H1 (cell line): Measurements from ENCODE around the gene FAM98A. TPM values are rescaled to one million over a fixed set of nuclear protein-coding genes. Genes with fewer than 3 reads are reported as not detected.
A peak's percentile ranks its signal among the peaks of the same experiment; 100 is the strongest.

Source experiments
- CTCF ChIA-PET: fragments of 300-600 bp; sonication (Branson Sonifier 250); formaldehyde crosslinking; loops from one replicate; lab custom pipeline; 2021; ENCODE audit not compliant: partially characterized antibody; lab: Charles Lee
- POLR2A ChIA-PET: fragments of 300-600 bp; sonication (Branson Sonifier 250); formaldehyde crosslinking; loops from one replicate; lab custom pipeline; 2021; ENCODE audit warnings: inconsistent platforms; ENCODE audit not compliant: partially characterized antibody; lab: Charles Lee
- DNase-seq, 2 experiments: peaks; one replicate each; pipeline versions ENCODE4 v3.0.0 to v3.0.0-alpha.2; 2010 to 2022; ENCODE audit warnings: low spot score in 2 of 2, low read depth in 1 of 2, mixed read lengths in 1 of 2
- FAIRE-seq: peaks from 2 replicates; lab custom pipeline; 2011; peaks lifted over from hg19 to GRCh38; lab: Jason Lieb, UNC
- H2AFZ ChIP-seq: 2 replicates; pipeline ENCODE4 v1.8.1; 2012; ENCODE audit warnings: low read length, inconsistent platforms
- H2AK5ac ChIP-seq: 2 replicates; pipeline ENCODE4 v1.6.1; 2013; ENCODE audit warnings: low read depth, low read length
- H2BK120ac ChIP-seq: replicated peaks from 2 replicates; pipeline ENCODE3; 2013; ENCODE audit warnings: low read depth, low read length, inconsistent platforms
- H2BK12ac ChIP-seq: 2 replicates; pipeline ENCODE4 v1.6.1; 2013; ENCODE audit warnings: low read depth, low read length
- H2BK15ac ChIP-seq: 2 replicates; pipeline ENCODE4 v1.6.1; 2013; ENCODE audit warnings: low read length
- H2BK20ac ChIP-seq: 2 replicates; pipeline ENCODE4 v1.6.1; 2013; ENCODE audit warnings: low read length
- H2BK5ac ChIP-seq: 2 replicates; pipeline ENCODE4 v1.6.1; 2013; ENCODE audit warnings: low read depth, low read length
- H3K14ac ChIP-seq: 2 replicates; pipeline ENCODE4 v1.6.1; 2013; ENCODE audit warnings: inconsistent platforms; ENCODE audit not compliant: insufficient read length
- H3K18ac ChIP-seq: 2 replicates; pipeline ENCODE4 v1.6.1; 2013; ENCODE audit warnings: low read length; ENCODE audit errors: extremely low read depth
- H3K23ac ChIP-seq: 2 replicates; pipeline ENCODE4 v1.6.1; 2013; ENCODE audit warnings: inconsistent platforms; ENCODE audit not compliant: insufficient read length
- H3K23me2 ChIP-seq: 2 replicates; pipeline ENCODE4 v1.6.1; 2013; ENCODE audit warnings: low read depth, low read length
- H3K27ac ChIP-seq: 2 replicates; pipeline ENCODE4 v1.6.1; 2011; ENCODE audit warnings: low read depth, low read length, inconsistent platforms
- H3K27me3 ChIP-seq, 4 experiments: replicated peaks in 1 of 4; 1 replicate in 1 of 4; 2 replicates in 3 of 4; pipeline versions ENCODE4 v1.6.1 to v1.8.1; 2011 to 2013; ENCODE audit warnings: low read length in 3 of 4, mild to moderate bottlenecking in 3 of 4, inconsistent platforms in 2 of 4, mixed read lengths in 2 of 4, moderate library complexity in 1 of 4; ENCODE audit not compliant: control insufficient read depth in 3 of 4, insufficient read depth in 3 of 4; ENCODE audit errors: extremely low read depth in 1 of 4
- H3K36me3 ChIP-seq, 4 experiments: 2 replicates each; pipeline versions ENCODE4 v1.6.1 to v1.8.1; 2011 to 2013; ENCODE audit warnings: mild to moderate bottlenecking in 4 of 4, low read length in 3 of 4, moderate library complexity in 2 of 4, control low read depth in 1 of 4, inconsistent platforms in 1 of 4; ENCODE audit not compliant: insufficient read depth in 4 of 4, control insufficient read depth in 2 of 4
- H3K4ac ChIP-seq: replicated peaks from 2 replicates; pipeline ENCODE3; 2013; ENCODE audit warnings: low read length, low read depth, mixed read lengths, inconsistent platforms; ENCODE audit not compliant: insufficient read length
- H3K4me1 ChIP-seq, 4 experiments: replicated peaks in 1 of 4; 1 replicate in 1 of 4; 2 replicates in 3 of 4; pipeline versions ENCODE4 v1.6.1 to v1.8.1; 2011 to 2013; ENCODE audit warnings: low read length in 3 of 4, inconsistent platforms in 2 of 4, mixed read lengths in 1 of 4; ENCODE audit not compliant: insufficient read depth in 4 of 4, control insufficient read depth in 3 of 4
- H3K4me2 ChIP-seq, 2 experiments: 2 replicates each; pipeline versions ENCODE4 v1.6.1 to v1.8.1; 2011 to 2013; ENCODE audit warnings: low read depth in 2 of 2, low read length in 2 of 2, control low read depth in 1 of 2, inconsistent platforms in 1 of 2, mild to moderate bottlenecking in 1 of 2; ENCODE audit not compliant: insufficient read depth in 1 of 2
- H3K4me3 ChIP-seq, 4 experiments: fragments of 200-600, 300-600 bp in 1 of 4; sonication (generic), shearing (Covaris generic), sonication (Bioruptor Twin) in 1 of 4; 2 replicates each; pipeline versions ENCODE4 v1.5.1 to v1.8.1; 2011 to 2016; ENCODE audit warnings: low read length in 4 of 4, low read depth in 3 of 4, control low read depth in 2 of 4, inconsistent platforms in 2 of 4, mild to moderate bottlenecking in 2 of 4, mixed read lengths in 1 of 4, moderate library complexity in 1 of 4; ENCODE audit not compliant: insufficient read depth in 2 of 4; ENCODE audit errors: extremely low read depth in 1 of 4
- H3K56ac ChIP-seq: replicated peaks from 2 replicates; pipeline ENCODE3; 2013; ENCODE audit warnings: low read depth, mild to moderate bottlenecking, mixed read lengths, low read length, inconsistent platforms; ENCODE audit not compliant: insufficient read length
- H3K79me1 ChIP-seq: 2 replicates; pipeline ENCODE4 v1.6.1; 2013; ENCODE audit warnings: low read depth, low read length, control low read depth
- H3K79me2 ChIP-seq, 2 experiments: 2 replicates each; pipeline versions ENCODE4 v1.6.1 to v1.8.1; 2012 to 2013; ENCODE audit warnings: low read length in 2 of 2, mild to moderate bottlenecking in 2 of 2, inconsistent platforms in 1 of 2; ENCODE audit not compliant: insufficient read depth in 2 of 2, control insufficient read depth in 1 of 2
- H3K9ac ChIP-seq, 4 experiments: replicated peaks in 1 of 4; 1 replicate in 1 of 4; 2 replicates in 3 of 4; pipeline versions ENCODE4 v1.6.1 to v1.8.1; 2011 to 2013; ENCODE audit warnings: low read depth in 3 of 4, low read length in 3 of 4, control low read depth in 2 of 4, mild to moderate bottlenecking in 2 of 4, moderate library complexity in 2 of 4, inconsistent platforms in 1 of 4; ENCODE audit errors: extremely low read depth in 1 of 4
- H3K9me3 ChIP-seq, 2 experiments: 2 replicates each; pipeline versions ENCODE4 v1.6.1 to v1.8.1; 2012 to 2013; ENCODE audit warnings: mild to moderate bottlenecking in 2 of 2, moderate library complexity in 2 of 2, control low read depth in 1 of 2, inconsistent platforms in 1 of 2, low read depth in 1 of 2, low read length in 1 of 2, mixed read lengths in 1 of 2; ENCODE audit not compliant: insufficient read depth in 2 of 2
- H4K20me1 ChIP-seq, 2 experiments: replicated peaks in 1 of 2; 2 replicates each; pipeline versions ENCODE3 to v1.8.1; 2011 to 2013; ENCODE audit warnings: inconsistent platforms in 2 of 2, low read length in 2 of 2, mild to moderate bottlenecking in 1 of 2; ENCODE audit not compliant: insufficient read depth in 2 of 2, control insufficient read depth in 1 of 2
- H4K5ac ChIP-seq: 2 replicates; pipeline ENCODE4 v1.6.1; 2013; ENCODE audit warnings: low read length, low read depth, mixed read lengths, inconsistent platforms; ENCODE audit not compliant: insufficient read length
- H4K8ac ChIP-seq: 2 replicates; pipeline ENCODE4 v1.8.0; 2013; ENCODE audit warnings: mild to moderate bottlenecking, moderate library complexity, low read length, inconsistent platforms; ENCODE audit not compliant: insufficient read depth; ENCODE audit errors: extremely low read depth
- H4K91ac ChIP-seq: replicated peaks from 2 replicates; pipeline ENCODE3; 2013; ENCODE audit warnings: low read length, mixed read lengths, inconsistent platforms; ENCODE audit not compliant: insufficient read length
- EP300 ChIP-seq, 2 experiments: IDR thresholded peaks; 1 replicate in 1 of 2; 2 replicates in 1 of 2; pipeline ENCODE4 v1.6.1; 2011 to 2012; ENCODE audit warnings: low read depth in 2 of 2, low read length in 2 of 2, mild to moderate bottlenecking in 2 of 2, borderline replicate concordance in 1 of 2, inconsistent platforms in 1 of 2, moderate library complexity in 1 of 2
- KDM1A ChIP-seq: fragments of 200-600, 300-600 bp; sonication (generic); IDR thresholded peaks from 2 replicates; pipeline ENCODE4 v1.7.1; 2016; ENCODE audit warnings: mild to moderate bottlenecking, low read length, borderline replicate concordance
- WGBS, 2 experiments: shearing (Covaris generic) in 1 of 2; methylation state at CpG; one replicate each; pipeline versions ENCODE4 v1.1.6 to v1.1.7; 2013 to 2015; ENCODE audit warnings: low lambda C conversion rate in 2 of 2, mixed read lengths in 2 of 2, inconsistent platforms in 1 of 2, low coverage in 1 of 2, missing lambda C conversion rate in 1 of 2; ENCODE audit not compliant: insufficient replicate concordance in 2 of 2, insufficient coverage in 1 of 2, insufficient read length in 1 of 2; ENCODE audit errors: extremely low coverage in 1 of 2, missing lambda C conversion rate in 1 of 2; 5-methylcytosine and 5-hydroxymethylcytosine counted together
- polyA plus RNA-seq, 7 experiments: library from polyadenylated mRNA; depleted of rRNA in 3 of 7; stranded (reverse) in 5 of 7; unstranded in 2 of 7; fragments of >200 nt in 5 of 7; fragments of 200-250 nt in 2 of 7; gene quantifications; 1 replicate in 5 of 7; 2 replicates in 1 of 7; 4 replicates in 1 of 7; pipeline versions ENCODE4 v1.2.1 to v1.2.3, GENCODE V29; 2011 to 2013; ENCODE audit warnings: missing spikeins in 2 of 7, mixed read lengths in 2 of 7
- total RNA-seq: library from RNA; stranded (reverse); fragmentation: NEBNext Ultra II Directional; extraction: Animal tissue kit (Norgen Biotek cat#: 25700); gene quantifications from 2 replicates; pipeline ENCODE4 v1.2.1, GENCODE V29; 2021

Gene FAM98A
- total and polyA plus RNA-seq, 2 of the 8 experiments (the other 6 are each of a cell fraction or from before 2014, with no cell fraction given) = 53.2 to 103 TPM

DNA sequence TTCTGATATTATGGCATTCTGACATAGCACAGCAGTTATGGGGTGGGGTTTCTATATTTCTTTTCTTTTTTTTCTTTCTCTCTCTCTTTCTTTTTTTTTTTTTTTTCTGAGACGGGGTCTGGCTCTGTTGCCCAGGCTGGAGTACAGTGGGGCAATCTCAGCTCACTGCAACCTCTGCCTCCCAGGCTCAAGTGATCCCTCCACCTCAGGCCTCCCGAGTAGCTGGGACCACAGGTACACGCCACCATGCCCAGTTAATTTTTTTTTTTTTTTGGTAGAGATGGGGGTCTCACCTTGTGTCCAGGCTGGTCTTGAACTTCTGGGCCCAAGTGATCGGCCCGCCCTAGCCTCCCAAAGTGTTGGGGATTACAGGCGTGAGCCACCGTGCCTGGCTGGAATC, 7.5 kb upstream of the FAM98A start:
- H3K79me2 ChIP-seq = peaks cover 0 to 30% of the 10 kb centered on the region in 2 experiments; a peak in 2 of 4 replicates
- CTCF ChIA-PET = interaction anchor here (0.7 to 1.4 kb wide), 2 partner anchors 22 to 28 kb away, joined by 3 read pairs; no protein-coding TSS in a partner anchor
- peaks cover 2 to 23% (median 19%) of the 10 kb centered on the region in 4 experiments for H3K4me1 ChIP-seq
- TF ChIP-seq EP300 (IDR thresholded peaks at IDR 0.05; ENCODE audit: borderline replicate concordance in 1 of 2, low read depth in 2 of 2, low read length in 2 of 2) (no peak), KDM1A (peak; percentile 39; the same call in 1 of the 2 replicates)
- no peak overlapping the region for H3K4me3 ChIP-seq
- no peak overlapping the region for H3K23ac ChIP-seq
- no peaks in the 10 kb centered on the region for H3K23me2 ChIP-seq
- no peak overlapping the region for H2AK5ac ChIP-seq
- 90% methylated on average over 5 of the region's 7 CpGs; no CpG with 5 or more reads in 1 of the 2 experiments for WGBS, 2 experiments
- H3K9ac ChIP-seq = no peak overlapping the region
- H3K4me2 ChIP-seq = peak overlapping the region; percentile 31 to 57; a peak in 2 of 4 replicates
- peaks cover 0 to 16% (median 7%) of the 10 kb centered on the region in 4 experiments; a peak in 4 of 8 replicates for H3K36me3 ChIP-seq
- peak overlapping the region; percentile 29; the same call in 1 of the 2 replicates for H3K18ac ChIP-seq
- 0 out of 2 replicates have a peak overlapping the region, but pooled peaks have one; percentile 46 for H2BK12ac ChIP-seq
- no peaks in the 10 kb centered on the region for H3K79me1 ChIP-seq
- H2AFZ ChIP-seq = no peak overlapping the region
- H2BK20ac ChIP-seq = peak overlapping the region; percentile 36; the same call in 1 of the 2 replicates
- H3K4ac ChIP-seq = no peak overlapping the region
- no peak overlapping the region for H3K14ac ChIP-seq
- peak overlapping the region; percentile 88; the same call in 1 of the 2 replicates for H2BK5ac ChIP-seq
- POLR2A ChIA-PET = interaction anchor here (0.6 to 1.4 kb wide), 3 partner anchors 12 to 46 kb away, joined by 3 read pairs; no protein-coding TSS in a partner anchor
- H2BK15ac ChIP-seq = no peak overlapping the region
- no peak overlapping the region; the same call in 1 of the 2 replicates for H3K27ac ChIP-seq
- H3K56ac ChIP-seq = no peak overlapping the region
- peaks cover 13 to 16% of the 10 kb centered on the region in 2 experiments for H3K9me3 ChIP-seq
- peak overlapping the region; percentile 90 for H4K91ac ChIP-seq
- H4K8ac ChIP-seq = no peak overlapping the region
- H2BK120ac ChIP-seq = no peak overlapping the region
- no peaks in the 10 kb centered on the region for H4K20me1 ChIP-seq
- DNase-seq = no peak
- H3K27me3 ChIP-seq = no peaks in the 10 kb centered on the region
- H4K5ac ChIP-seq = peak overlapping the region; percentile 32
- no peak for FAIRE-seq
